ENCODE data around the gene UBE2R2. TPM values are rescaled to one million over a fixed set of nuclear protein-coding genes. Genes with fewer than 3 reads are reported as not detected.
"Not testable (repeated sequence)": the region's sequence is repeated elsewhere in the genome, so short reads cannot be mapped to it uniquely, and the experiment has no call there.

Gene UBE2R2
- total RNA-seq, 4 donors from 2014 or later = 29.7 to 39.9 (median 34.8) TPM

GRCh38 chr9:33797837-33798236 lies 19.1 kb upstream of the UBE2R2 start:
- H3K36me3 ChIP-seq = peaks cover 0 to 24% (median 0%) of the 10 kb centered on the region in 3 donors
- no peak overlapping the region for H3K4me3 ChIP-seq
- no peak overlapping the region for H3K27ac ChIP-seq
- TF ChIP-seq CTCF (IDR thresholded peaks at IDR 0.05) (no peak), POLR2A (IDR thresholded peaks at IDR 0.05) (no peak)
- no peaks in the 10 kb centered on the region for H3K9me3 ChIP-seq
- H3K27me3 ChIP-seq = no peaks in the 10 kb centered on the region
- H3K4me1 ChIP-seq = no peaks in the 10 kb centered on the region
- no peak for DNase-seq

- Histone ChIP-seq H3K27me3 (no peaks in the 10 kb centered on the region), H3K36me3 (peaks cover 0 to 24% (median 0%) of the 10 kb centered on the region in 3 donors), H3K27ac (no peak overlapping the region), H3K4me1 (no peaks in the 10 kb centered on the region), H3K9me3 (no peaks in the 10 kb centered on the region), H3K4me3 (no peak overlapping the region)
- TF ChIP-seq POLR2A (IDR thresholded peaks at IDR 0.05) = no peak
- TF ChIP-seq CTCF (IDR thresholded peaks at IDR 0.05) = no peak
- no peak for DNase-seq
Measured at GRCh38 chr9:33798545-33798944, 18.4 kb upstream of the UBE2R2 start.

GRCh38 chr9:33799928-33800704 lies 16.8 kb upstream of the UBE2R2 start:
- DNase-seq = no peak
- no peaks in the 10 kb centered on the region for H3K9me3 ChIP-seq
- no peak overlapping the region for H3K27ac ChIP-seq
- no peaks in the 10 kb centered on the region for H3K27me3 ChIP-seq
- no peak overlapping the region for H3K4me3 ChIP-seq
- TF ChIP-seq POLR2A (IDR thresholded peaks at IDR 0.05) (no peak), CTCF (IDR thresholded peaks at IDR 0.05) (no peak)
- no peaks in the 10 kb centered on the region for H3K4me1 ChIP-seq
- H3K36me3 ChIP-seq = peaks cover 0 to 24% (median 0%) of the 10 kb centered on the region in 3 donors

- Histone ChIP-seq H3K4me1 (no peaks in the 10 kb centered on the region), H3K27me3 (no peaks in the 10 kb centered on the region), H3K9me3 (no peaks in the 10 kb centered on the region), H3K27ac (no peak overlapping the region), H3K36me3 (peaks cover 0 to 24% (median 0%) of the 10 kb centered on the region in 3 donors), H3K4me3 (no peak overlapping the region)
- no peak for TF ChIP-seq POLR2A (IDR thresholded peaks at IDR 0.05)
- no peak for TF ChIP-seq CTCF (IDR thresholded peaks at IDR 0.05)
- DNase-seq = no peak
Measured at GRCh38 chr9:33800886-33801285, 16.1 kb upstream of the UBE2R2 start.

GRCh38 chr9:33801943-33802500 lies 14.9 kb upstream of the UBE2R2 start:
- not testable (repeated sequence) for DNase-seq, H3K4me1 ChIP-seq, H3K9me3 ChIP-seq, H3K4me3 ChIP-seq, H3K27me3 ChIP-seq, H3K27ac ChIP-seq
- peaks cover 0 to 17% (median 0%) of the 10 kb centered on the region in 3 donors for H3K36me3 ChIP-seq

GRCh38 chr9:33804196-33804595 lies 12.8 kb upstream of the UBE2R2 start:
- not testable (repeated sequence) for H3K9me3 ChIP-seq, H3K4me3 ChIP-seq, H3K27ac ChIP-seq, H3K27me3 ChIP-seq, DNase-seq, H3K4me1 ChIP-seq, H3K36me3 ChIP-seq

- not testable (repeated sequence) for H3K27ac ChIP-seq, H3K36me3 ChIP-seq, H3K9me3 ChIP-seq, DNase-seq, H3K4me1 ChIP-seq, H3K4me3 ChIP-seq, H3K27me3 ChIP-seq
Measured at GRCh38 chr9:33807156-33807555, 9.8 kb upstream of the UBE2R2 start.

- not testable (repeated sequence) for H3K27me3 ChIP-seq, H3K36me3 ChIP-seq, H3K9me3 ChIP-seq, H3K4me3 ChIP-seq, H3K4me1 ChIP-seq, H3K27ac ChIP-seq, DNase-seq
Measured at GRCh38 chr9:33808979-33809322, 8.0 kb upstream of the UBE2R2 start.

All from Peyer's patch (tissue), 4 donors.